CD4-positive, alpha-beta T cell treated with Interferon gamma for 1 hour (primary cell): ENCODE data around the gene FRMD5.
"Not testable (repeated sequence)": the region's sequence is repeated elsewhere in the genome, so short reads cannot be mapped to it uniquely, and the experiment has no call there.

Experiments
- DNase-seq: peaks from one replicate; pipeline ENCODE4 v3.0.0-alpha.2; 2020

The FRMD5 gene

GRCh38 chr15:43881245-43881644 lies 313.8 kb downstream of the FRMD5 start:
- DNase-seq = no peak

GRCh38 chr15:43880406-43881194 lies 314.5 kb downstream of the FRMD5 start:
- DNase-seq = no peak

- no peak for DNase-seq
Observed at GRCh38 chr15:43879386-43880355, 315.4 kb downstream of the FRMD5 start.

- no peak for DNase-seq
Observed at GRCh38 chr15:43878446-43878845, 316.6 kb downstream of the FRMD5 start.

GRCh38 chr15:43877371-43877770 lies 317.7 kb downstream of the FRMD5 start:
- DNase-seq = no peak

GRCh38 chr15:43876872-43877271 lies 318.2 kb downstream of the FRMD5 start:
- no peak for DNase-seq

GRCh38 chr15:43873651-43874050 lies 321.4 kb downstream of the FRMD5 start:
- no peak for DNase-seq

- DNase-seq = no peak
Observed at GRCh38 chr15:43872416-43873020, 322.6 kb downstream of the FRMD5 start.

GRCh38 chr15:43871835-43872234 lies 323.2 kb downstream of the FRMD5 start:
- DNase-seq = no peak

- no peak for DNase-seq
Observed at GRCh38 chr15:43868406-43868805, 326.7 kb downstream of the FRMD5 start.

- DNase-seq = no peak
Observed at GRCh38 chr15:43867096-43867495, 328.0 kb downstream of the FRMD5 start.

GRCh38 chr15:43866636-43867035 lies 328.4 kb downstream of the FRMD5 start:
- DNase-seq = not testable (repeated sequence)

- DNase-seq = no peak
Observed at GRCh38 chr15:43859546-43859945, 335.5 kb downstream of the FRMD5 start.

- DNase-seq = no peak
Observed at GRCh38 chr15:43854801-43855200, 340.3 kb downstream of the FRMD5 start.

- no peak for DNase-seq
Observed at GRCh38 chr15:43852607-43853006, 342.5 kb downstream of the FRMD5 start.

- DNase-seq = no peak
Observed at GRCh38 chr15:43851251-43851650, 343.8 kb downstream of the FRMD5 start.

- no peak for DNase-seq
Observed at GRCh38 chr15:43845421-43845820, 349.6 kb downstream of the FRMD5 start.

GRCh38 chr15:43832485-43832884 lies 362.6 kb downstream of the FRMD5 start:
- DNase-seq = not testable (repeated sequence)

- not testable (repeated sequence) for DNase-seq
Observed at GRCh38 chr15:43831519-43832052, 363.5 kb downstream of the FRMD5 start.

GRCh38 chr15:43830691-43831275 lies 364.3 kb downstream of the FRMD5 start:
- DNase-seq = not testable (repeated sequence)

- DNase-seq = not testable (repeated sequence)
Observed at GRCh38 chr15:43829951-43830540, 365.0 kb downstream of the FRMD5 start.

GRCh38 chr15:43828061-43828657 lies 366.9 kb downstream of the FRMD5 start:
- no peak for DNase-seq
